IMR-90 (cell line): ENCODE data around the gene RPS16. TPM values are rescaled to one million over a fixed set of nuclear protein-coding genes. Genes with fewer than 3 reads are reported as not detected.

Source experiments
- ATAC-seq: fragments of 200-7000 bp; cut with Tn5 transposase; 2 replicates; pipeline ENCODE4 v1.9.1; 2020; ENCODE audit warnings: low read depth, mild to moderate bottlenecking, moderate library complexity
- BruUV-seq: library from RNA; stranded (reverse); fragments of 400-500 nt; replicated peaks from 2 replicates; lab custom pipeline; 2021; lab: Mats Ljungman, UMichigan
- CTCF ChIA-PET: fragments of 300-600 bp; formaldehyde crosslinking; extraction: SDS; loops from one replicate; lab custom pipeline; 2021; ENCODE audit warnings: antibody characterized with exemption; lab: Yijun Ruan, JAX
- POLR2A ChIA-PET: fragments of 300-600 bp; sonication (Branson Sonifier 250); formaldehyde crosslinking; loops from one replicate; lab custom pipeline; 2022; ENCODE audit warnings: antibody characterized with exemption; ENCODE audit not compliant: unreplicated experiment; lab: Charles Lee
- DNase-seq: peaks from one replicate; pipeline ENCODE4 v3.0.0; 2013
- H2AFZ ChIP-seq: replicated peaks from 2 replicates; pipeline ENCODE3; 2013; ENCODE audit warnings: low read length, mild to moderate bottlenecking; ENCODE audit not compliant: poor library complexity
- H2AK5ac ChIP-seq: 2 replicates; pipeline ENCODE4 v1.6.1; 2013; ENCODE audit warnings: low read depth, low read length, inconsistent platforms
- H2AK9ac ChIP-seq: replicated peaks from 2 replicates; pipeline ENCODE3; 2013; ENCODE audit warnings: mild to moderate bottlenecking, low read depth, low read length, moderate library complexity; ENCODE audit not compliant: poor library complexity
- H2BK120ac ChIP-seq: 2 replicates; pipeline ENCODE4 v1.6.1; 2013; ENCODE audit warnings: low read depth, low read length, inconsistent platforms
- H2BK15ac ChIP-seq: 3 replicates; pipeline ENCODE4 v1.6.1; 2013; ENCODE audit warnings: low read depth, low read length, inconsistent platforms
- H2BK20ac ChIP-seq: 2 replicates; pipeline ENCODE4 v1.6.1; 2013; ENCODE audit warnings: low read depth, mild to moderate bottlenecking, inconsistent platforms, low read length, moderate library complexity
- H2BK5ac ChIP-seq: 2 replicates; pipeline ENCODE4 v1.6.1; 2013; ENCODE audit warnings: mild to moderate bottlenecking, low read depth, low read length, inconsistent platforms; ENCODE audit not compliant: poor library complexity, severe bottlenecking
- H3K14ac ChIP-seq: replicated peaks from 2 replicates; pipeline ENCODE4 v1.6.1; 2013; ENCODE audit warnings: low read depth, low read length, inconsistent platforms
- H3K18ac ChIP-seq: 2 replicates; pipeline ENCODE4 v1.6.1; 2013; ENCODE audit warnings: low read depth, low read length, control low read depth
- H3K23ac ChIP-seq: 2 replicates; pipeline ENCODE4 v1.6.1; 2013; ENCODE audit warnings: low read depth, low read length, inconsistent platforms
- H3K27ac ChIP-seq: 2 replicates; pipeline ENCODE4 v1.5.1; 2013; ENCODE audit warnings: mild to moderate bottlenecking, control low read depth, low read length; ENCODE audit not compliant: insufficient read depth
- H3K27me3 ChIP-seq: 2 replicates; pipeline ENCODE4 v1.6.1; 2013; ENCODE audit warnings: low read length; ENCODE audit not compliant: control insufficient read depth, insufficient read depth
- H3K36me3 ChIP-seq: 2 replicates; pipeline ENCODE4 v1.6.1; 2013; ENCODE audit warnings: low read length, mixed read lengths; ENCODE audit not compliant: control insufficient read depth, insufficient read depth
- H3K4ac ChIP-seq: 2 replicates; pipeline ENCODE4 v1.6.1; 2013; ENCODE audit warnings: low read depth, low read length, inconsistent platforms
- H3K4me1 ChIP-seq: 2 replicates; pipeline ENCODE4 v1.6.1; 2013; ENCODE audit warnings: low read length, mixed read lengths; ENCODE audit not compliant: control insufficient read depth, insufficient read depth
- H3K4me2 ChIP-seq: 2 replicates; pipeline ENCODE4 v1.6.1; 2013; ENCODE audit warnings: low read depth, mild to moderate bottlenecking, control low read depth, low read length, moderate library complexity
- H3K4me3 ChIP-seq: 2 replicates; pipeline ENCODE4 v1.5.1; 2013; ENCODE audit warnings: low read depth, mild to moderate bottlenecking, control low read depth, low read length, moderate library complexity; ENCODE audit not compliant: insufficient read depth
- H3K56ac ChIP-seq: 2 replicates; pipeline ENCODE4 v1.6.1; 2013; ENCODE audit warnings: low read length, inconsistent platforms; ENCODE audit not compliant: insufficient read depth; ENCODE audit errors: extremely low read depth
- H3K79me1 ChIP-seq, 2 experiments: 2 replicates each; pipeline ENCODE4 v1.6.1; 2013; ENCODE audit warnings: low read length in 2 of 2, inconsistent platforms in 1 of 2, low read depth in 1 of 2
- H3K9ac ChIP-seq: 2 replicates; pipeline ENCODE4 v1.6.1; 2013; ENCODE audit warnings: low read depth, low read length, control low read depth
- H3K9me1 ChIP-seq: 2 replicates; pipeline ENCODE4 v1.6.1; 2013; ENCODE audit warnings: low read length, inconsistent platforms; ENCODE audit not compliant: insufficient read depth
- H3K9me3 ChIP-seq: 2 replicates; pipeline ENCODE4 v1.6.1; 2013; ENCODE audit warnings: low read length; ENCODE audit not compliant: control insufficient read depth, insufficient read depth
- H4K20me1 ChIP-seq: 2 replicates; pipeline ENCODE4 v1.6.1; 2013; ENCODE audit warnings: low read length, inconsistent platforms; ENCODE audit not compliant: insufficient read depth
- H4K5ac ChIP-seq: 2 replicates; pipeline ENCODE4 v1.6.1; 2013; ENCODE audit warnings: mild to moderate bottlenecking, low read depth, low read length, control low read depth
- H4K8ac ChIP-seq, 2 experiments: 2 replicates each; pipeline ENCODE4 v1.6.1; 2013; ENCODE audit warnings: low read depth in 2 of 2, low read length in 2 of 2, control low read depth in 1 of 2, inconsistent platforms in 1 of 2
- H4K91ac ChIP-seq: 2 replicates; pipeline ENCODE4 v1.6.1; 2013; ENCODE audit warnings: low read depth, low read length, inconsistent platforms; ENCODE audit not compliant: insufficient read depth
- CHD1 ChIP-seq: IDR thresholded peaks from 2 replicates; pipeline ENCODE4 v1.6.1; 2012; ENCODE audit warnings: low read depth, low read length, improper control_type of control experiment
- RCOR1 ChIP-seq: IDR thresholded peaks from 2 replicates; pipeline ENCODE4 v1.6.1; 2012; ENCODE audit warnings: mild to moderate bottlenecking, low read length, improper control_type of control experiment; ENCODE audit not compliant: insufficient replicate concordance
- WGBS, 2 experiments: methylation state at CpG; one replicate each; pipeline versions ENCODE4 v1.1.5 to v1.1.7; 2013; ENCODE audit warnings: missing lambda C conversion rate in 2 of 2; ENCODE audit not compliant: insufficient read length in 1 of 2; ENCODE audit errors: extremely low coverage in 2 of 2; 5-methylcytosine and 5-hydroxymethylcytosine counted together
- dilution Hi-C: fragments of 300-500 bp; cut with HindIII; formaldehyde crosslinking; loops from one replicate; pipeline ENCODE4 v1.14.3; 2018; ENCODE audit warnings: low sequenced_read_pairs; ENCODE audit not compliant: unreplicated experiment
- in situ Hi-C: fragments of 300-500 bp; cut with MboI; formaldehyde crosslinking; loops from 3 replicates; pipeline ENCODE4 v1.14.3; 2019; ENCODE audit warnings: low sequenced_read_pairs, inconsistent platforms, mixed read lengths
- intact Hi-C: fragments of 100-400 bp; cut with micrococcal nuclease; formaldehyde crosslinking; loops from 2 replicates; pipeline ENCODE4 v1.10.0; 2022
- polyA plus RNA-seq, 3 experiments: library from polyadenylated mRNA; depleted of rRNA; stranded (reverse); fragments of >200 nt; gene quantifications; 2 replicates each; pipeline ENCODE4 v1.2.3, GENCODE V29; 2012; ENCODE audit warnings: low replicate concordance in 1 of 3
- total RNA-seq: library from RNA; depleted of rRNA; stranded (reverse); fragments of >200 nt; gene quantifications from 2 replicates; pipeline ENCODE4 v1.2.3, GENCODE V29; 2012

RPS16 gene
- total and polyA plus RNA-seq, 2 of the 4 experiments (the other 2 are of a cell fraction), result 320 to 3,500 TPM

GRCh38 chr19:39444598-39445195, 8.9 kb upstream of the RPS16 start:
- Histone ChIP-seq H3K14ac (peak overlapping the region; percentile 96), H2BK5ac (peak overlapping the region; percentile 89), H2AK5ac (peak overlapping the region; percentile 97), H4K20me1 (peaks cover 28% of the 10 kb centered on the region), H3K18ac (peak overlapping the region; percentile 76), H2AFZ (peak overlapping the region; percentile 93), H3K4me1 (peaks cover 5% of the 10 kb centered on the region), H4K91ac (peak overlapping the region; percentile 93), H3K9me1 (peaks cover 3% of the 10 kb centered on the region), H2AK9ac (peak overlapping the region; percentile 95), H3K27me3 (no peaks in the 10 kb centered on the region), H2BK120ac (peak overlapping the region; percentile 31; the same call in 1 of the 2 replicates), H3K56ac (peak overlapping the region; percentile 97), H2BK15ac (no peak overlapping the region), H4K8ac (peak overlapping the region; percentile 97 to 98), H3K4ac (peak overlapping the region; percentile 95), H3K36me3 (peaks cover 8% of the 10 kb centered on the region; the same call in 1 of the 2 replicates), H3K4me3 (peak overlapping the region; percentile 83), H2BK20ac (no peak overlapping the region), H3K79me1 (peaks cover 11 to 50% of the 10 kb centered on the region in 2 experiments; a peak in 3 of 4 replicates), H3K9me3 (no peaks in the 10 kb centered on the region), H3K27ac (peak overlapping the region; percentile 96), H3K4me2 (peak overlapping the region; percentile 95), H3K23ac (peak overlapping the region; percentile 95), H4K5ac (peak overlapping the region; percentile 92), H3K9ac (peak overlapping the region; percentile 99)
- ChIA-PET CTCF (interaction anchor here (1.0 kb wide), 1 partner anchor 47 kb away, joined by 3 read pairs; no protein-coding TSS in a partner anchor), POLR2A (interaction anchor here (0.6 to 1.0 kb wide), 3 partner anchors 9 to 87 kb away, joined by 12 to 22 read pairs (median 14); partner anchors contain the start of gene RPS16)
- WGBS, 2 experiments, result 9% methylated on average over 4 of the region's 17 CpGs; no CpG with 5 or more reads in 1 of the 2 experiments
- no peak for TF ChIP-seq RCOR1
- TF ChIP-seq CHD1, result peak; percentile 95; the same call in 1 of the 2 replicates
- DNase-seq (no peak), ATAC-seq (no peak)
- BruUV-seq, result no TSS peak
- intact Hi-C loops, result loop anchor here (10.0 kb wide), 1 partner anchor 400 kb away; the partner anchor contains the start of gene FBL
- dilution Hi-C loops, result no loop called here
- in situ Hi-C loops, result loop anchor here (25.0 kb wide), 1 partner anchor 393 kb away; the partner anchor contains the start of genes DYRK1B and FBL
